ENCODE measurements around the gene ARSB. TPM values are rescaled to one million over a fixed set of nuclear protein-coding genes. Genes with fewer than 3 reads are reported as not detected.

The ARSB gene
- total and polyA plus RNA-seq, 3 donors from 2014 or later: 5.3 to 12.9 (median 11.8) TPM

DNA sequence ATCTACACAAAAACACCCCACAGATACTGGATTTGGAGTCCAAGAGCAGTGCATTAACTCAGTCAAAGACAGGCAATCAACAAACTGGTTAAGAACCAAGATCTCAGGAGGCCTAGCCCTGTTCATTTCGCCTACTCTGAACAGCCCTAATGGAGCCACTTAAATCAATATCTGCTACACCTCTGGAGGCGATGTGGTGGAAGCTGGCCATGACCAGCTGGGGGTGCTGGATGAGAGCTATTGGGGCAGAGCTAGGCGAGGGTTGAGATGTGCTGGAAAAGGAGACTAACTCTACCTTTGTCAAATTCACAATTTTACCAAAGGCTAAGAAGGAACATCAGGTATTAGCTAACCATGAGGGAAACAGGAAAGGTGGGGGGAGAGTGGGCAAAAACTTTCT is 23.3 kb upstream of the ARSB start:
- WGBS, 2 donors: 33 to 99% methylated on average over 3 of the region's 3 CpGs
- H3K36me3 ChIP-seq (ENCODE audit: low read depth, missing control alignments): no peaks in the 10 kb centered on the region
- TF ChIP-seq, protein P1, sequence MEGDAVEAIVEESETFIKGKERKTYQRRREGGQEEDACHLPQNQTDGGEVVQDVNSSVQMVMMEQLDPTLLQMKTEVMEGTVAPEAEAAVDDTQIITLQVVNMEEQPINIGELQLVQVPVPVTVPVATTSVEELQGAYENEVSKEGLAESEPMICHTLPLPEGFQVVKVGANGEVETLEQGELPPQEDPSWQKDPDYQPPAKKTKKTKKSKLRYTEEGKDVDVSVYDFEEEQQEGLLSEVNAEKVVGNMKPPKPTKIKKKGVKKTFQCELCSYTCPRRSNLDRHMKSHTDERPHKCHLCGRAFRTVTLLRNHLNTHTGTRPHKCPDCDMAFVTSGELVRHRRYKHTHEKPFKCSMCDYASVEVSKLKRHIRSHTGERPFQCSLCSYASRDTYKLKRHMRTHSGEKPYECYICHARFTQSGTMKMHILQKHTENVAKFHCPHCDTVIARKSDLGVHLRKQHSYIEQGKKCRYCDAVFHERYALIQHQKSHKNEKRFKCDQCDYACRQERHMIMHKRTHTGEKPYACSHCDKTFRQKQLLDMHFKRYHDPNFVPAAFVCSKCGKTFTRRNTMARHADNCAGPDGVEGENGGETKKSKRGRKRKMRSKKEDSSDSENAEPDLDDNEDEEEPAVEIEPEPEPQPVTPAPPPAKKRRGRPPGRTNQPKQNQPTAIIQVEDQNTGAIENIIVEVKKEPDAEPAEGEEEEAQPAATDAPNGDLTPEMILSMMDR (IDR thresholded peaks at IDR 0.05): no peak
- TF ChIP-seq POLR2A (IDR thresholded peaks at IDR 0.05): no peak
- H3K9me3 ChIP-seq: no peaks in the 10 kb centered on the region
- H3K27me3 ChIP-seq: no peaks in the 10 kb centered on the region
- no peak for DNase-seq
- intact Hi-C loops (cut with DNase I; ENCODE audit: low total_unique reads): no loop called here
- no peak overlapping the region for H3K4me3 ChIP-seq
- H3K27ac ChIP-seq: no peak overlapping the region
- H3K4me1 ChIP-seq: no peaks in the 10 kb centered on the region

DNA sequence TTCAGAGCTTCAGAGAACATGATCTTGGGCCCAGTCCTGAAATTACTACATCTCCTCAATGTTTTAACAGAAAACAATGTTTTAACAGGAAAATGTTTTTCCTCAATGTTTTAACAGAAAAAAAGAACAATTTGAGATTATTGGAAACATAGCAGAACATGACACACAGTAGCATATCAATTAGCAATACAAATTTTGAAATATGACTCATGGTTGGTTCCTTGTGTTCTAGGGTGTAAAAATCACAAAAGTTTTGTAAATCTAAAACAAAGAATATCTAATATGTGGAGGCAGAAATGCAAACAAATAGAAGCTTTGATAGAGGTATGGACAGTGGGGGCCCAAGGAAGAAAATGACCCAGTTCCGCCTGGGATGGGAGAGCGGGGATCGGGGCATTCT is 22.8 kb upstream of the ARSB start:
- Histone ChIP-seq H3K9me3 (no peaks in the 10 kb centered on the region), H3K27me3 (no peaks in the 10 kb centered on the region), H3K27ac (no peak overlapping the region), H3K4me3 (no peak overlapping the region), H3K4me1 (no peaks in the 10 kb centered on the region), H3K36me3 (ENCODE audit: low read depth, missing control alignments) (no peaks in the 10 kb centered on the region)
- WGBS, 2 donors: 79 to 92% methylated on average over 3 of the region's 3 CpGs
- DNase-seq: no peak
- intact Hi-C loops (cut with DNase I; ENCODE audit: low total_unique reads): no loop called here
- no peak for TF ChIP-seq POLR2A (IDR thresholded peaks at IDR 0.05)
- TF ChIP-seq, protein P1 (IDR thresholded peaks at IDR 0.05): no peak

DNA sequence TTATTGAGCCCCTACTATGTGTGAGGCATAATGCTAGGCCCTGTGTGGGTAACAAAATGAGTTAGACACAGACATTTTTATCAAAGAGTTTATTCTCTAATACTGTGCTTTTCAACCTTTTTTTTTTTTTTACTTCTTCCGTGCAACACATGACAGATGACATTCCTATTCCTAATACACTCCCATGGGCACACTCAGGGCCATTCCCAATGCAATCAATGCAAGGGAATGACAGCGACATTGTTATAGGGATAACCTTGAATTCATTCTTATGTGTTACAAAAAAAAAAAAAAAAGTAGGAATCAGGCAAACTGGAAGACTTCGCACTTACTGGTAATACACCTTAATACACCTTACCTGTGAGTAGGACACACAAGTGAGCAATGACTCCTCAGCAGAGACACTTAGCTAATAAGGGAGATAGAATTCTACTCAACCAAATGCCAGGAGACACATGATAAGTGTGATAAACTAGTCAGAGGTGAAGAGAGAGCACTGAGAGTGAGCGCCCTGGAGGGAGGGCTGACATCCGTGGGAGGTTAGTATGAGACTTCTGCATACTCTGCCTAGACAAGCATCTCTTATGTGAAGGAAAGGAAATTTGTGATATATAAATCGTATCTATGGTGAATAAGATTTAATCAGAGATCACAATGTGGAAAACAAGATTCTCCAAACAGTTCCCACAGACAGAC is 21.0 kb upstream of the ARSB start:
- intact Hi-C loops (cut with DNase I; ENCODE audit: low total_unique reads): no loop called here
- no peak overlapping the region for H3K27ac ChIP-seq
- no peak overlapping the region for H3K4me3 ChIP-seq
- no peaks in the 10 kb centered on the region for H3K27me3 ChIP-seq
- no peaks in the 10 kb centered on the region for H3K9me3 ChIP-seq
- WGBS, 2 donors: 87 to 88% methylated on average over 6 of the region's 6 CpGs
- no peak for TF ChIP-seq POLR2A (IDR thresholded peaks at IDR 0.05)
- TF ChIP-seq, protein P1 (IDR thresholded peaks at IDR 0.05): no peak
- H3K4me1 ChIP-seq: no peaks in the 10 kb centered on the region
- DNase-seq: no peak
- no peaks in the 10 kb centered on the region for H3K36me3 ChIP-seq (ENCODE audit: low read depth, missing control alignments)

DNA sequence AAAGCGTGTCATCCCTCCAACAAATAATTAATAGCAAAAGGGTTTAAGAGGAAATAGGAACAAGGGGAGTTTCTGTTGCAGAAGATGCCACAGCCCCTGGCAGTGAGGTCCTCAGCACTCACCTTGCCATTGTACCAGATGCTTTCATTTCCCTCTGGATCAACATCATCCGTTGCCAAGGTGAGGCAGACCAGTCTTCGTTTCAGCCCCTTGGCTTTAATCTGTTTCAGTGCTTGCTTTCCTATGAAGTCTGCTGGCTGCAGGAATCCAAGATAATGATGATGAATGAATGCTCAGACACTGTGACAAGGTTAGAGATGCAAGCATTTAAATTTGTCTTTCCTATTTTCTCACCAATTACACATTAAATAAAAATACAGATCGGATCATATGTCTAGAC is 20.0 kb upstream of the ARSB start:
- TF ChIP-seq POLR2A (IDR thresholded peaks at IDR 0.05): no peak
- TF ChIP-seq, protein P1 (IDR thresholded peaks at IDR 0.05): no peak
- H3K27me3 ChIP-seq: no peaks in the 10 kb centered on the region
- intact Hi-C loops (cut with DNase I; ENCODE audit: low total_unique reads): no loop called here
- no peaks in the 10 kb centered on the region for H3K9me3 ChIP-seq
- H3K4me3 ChIP-seq: no peak overlapping the region
- H3K36me3 ChIP-seq (ENCODE audit: low read depth, missing control alignments): no peaks in the 10 kb centered on the region
- no peaks in the 10 kb centered on the region for H3K4me1 ChIP-seq
- 80% methylated on average over 4 of the region's 4 CpGs for WGBS, 2 donors
- no peak overlapping the region for H3K27ac ChIP-seq
- no peak for DNase-seq

DNA sequence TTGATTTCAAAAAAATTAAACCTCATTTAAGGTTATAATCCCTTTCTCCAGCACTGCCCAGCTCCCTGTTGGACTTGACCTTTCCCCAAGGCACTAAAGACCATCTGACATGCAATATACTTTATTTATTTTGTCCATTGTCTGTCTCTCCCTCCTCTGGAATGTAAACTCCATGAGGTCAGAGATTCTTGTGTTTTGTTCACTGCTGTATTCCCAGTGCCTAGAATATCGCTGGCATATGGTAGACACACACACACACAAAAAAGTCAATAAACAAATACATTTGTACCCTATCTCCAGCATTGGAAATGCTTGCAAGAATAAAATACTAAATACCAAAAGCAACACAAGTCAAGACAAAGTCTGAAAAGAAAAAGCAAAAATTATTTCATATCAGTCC is 17.3 kb upstream of the ARSB start:
- Histone ChIP-seq H3K27me3 (no peaks in the 10 kb centered on the region), H3K4me1 (no peaks in the 10 kb centered on the region), H3K36me3 (ENCODE audit: low read depth, missing control alignments) (no peaks in the 10 kb centered on the region), H3K9me3 (no peaks in the 10 kb centered on the region), H3K4me3 (no peak overlapping the region), H3K27ac (peak overlapping the region in 1 of 2 donors; percentile 3)
- intact Hi-C loops (cut with DNase I; ENCODE audit: low total_unique reads): no loop called here
- TF ChIP-seq, protein P1 (IDR thresholded peaks at IDR 0.05): no peak
- no peak for TF ChIP-seq POLR2A (IDR thresholded peaks at IDR 0.05)
- 85% methylated on average over 1 of the region's 1 CpG for WGBS, 2 donors
- no peak for DNase-seq
